CD4-positive, alpha-beta T cell treated with Interleukin-4 for 4 hours (primary cell): ENCODE measurements around the gene B9D1.

ENCODE experiments used
- DNase-seq: peaks from one replicate; pipeline ENCODE4 v3.0.0-alpha.2; 2020

Gene B9D1

GRCh38 chr17:19317359-19318095 lies 45.0 kb downstream of the B9D1 start:
- DNase-seq, result no peak

GRCh38 chr17:19316761-19317358 lies 45.7 kb downstream of the B9D1 start:
- DNase-seq, result no peak

GRCh38 chr17:19315104-19315503 lies 47.4 kb downstream of the B9D1 start:
- DNase-seq, result no peak

GRCh38 chr17:19313746-19314651 lies 48.5 kb downstream of the B9D1 start:
- DNase-seq, result no peak

GRCh38 chr17:19313066-19313745 lies 49.3 kb downstream of the B9D1 start:
- no peak for DNase-seq

- no peak for DNase-seq
These were observed 50.1 kb downstream of the B9D1 start for GRCh38 chr17:19312406-19312805.

- DNase-seq, result no peak
These were observed 50.9 kb downstream of the B9D1 start for GRCh38 chr17:19311421-19312215.

- no peak for DNase-seq
These were observed 51.5 kb downstream of the B9D1 start for GRCh38 chr17:19311016-19311415.

- no peak for DNase-seq
These were observed 52.4 kb downstream of the B9D1 start for GRCh38 chr17:19310151-19310550.

GRCh38 chr17:19309701-19310100 lies 52.8 kb downstream of the B9D1 start:
- DNase-seq, result no peak

GRCh38 chr17:19308398-19308797 lies 54.1 kb downstream of the B9D1 start:
- DNase-seq, result no peak

GRCh38 chr17:19307521-19307920 lies 55.0 kb downstream of the B9D1 start:
- DNase-seq, result no peak

- peak; percentile 52 for DNase-seq
These were observed 56.1 kb downstream of the B9D1 start for GRCh38 chr17:19306160-19307111.

GRCh38 chr17:19305761-19306159 lies 56.8 kb downstream of the B9D1 start:
- no peak for DNase-seq

GRCh38 chr17:19305256-19305655 lies 57.3 kb downstream of the B9D1 start:
- no peak for DNase-seq

GRCh38 chr17:19304751-19305150 lies 57.8 kb downstream of the B9D1 start:
- DNase-seq, result no peak

GRCh38 chr17:19304209-19304608 lies 58.3 kb downstream of the B9D1 start:
- peak; percentile 23 for DNase-seq

GRCh38 chr17:19303367-19303776 lies 59.2 kb downstream of the B9D1 start:
- no peak for DNase-seq

- DNase-seq, result no peak
These were observed 59.7 kb downstream of the B9D1 start for GRCh38 chr17:19302791-19303331.

- no peak for DNase-seq
These were observed 60.5 kb downstream of the B9D1 start for GRCh38 chr17:19301973-19302372.
